ENCODE results near the gene AGBL4. TPM values are rescaled to one million over a fixed set of nuclear protein-coding genes. Genes with fewer than 3 reads are reported as not detected.

The AGBL4 gene

Small RNA genes within 50 kb of the gene (small RNA-seq; reads per million reads assigned to genes)
- gene AL390023.1 (ENCODE audit: low read depth) = not detected

Data from mesenchymal stem cell (in vitro differentiated cells and primary cell).